ENCODE data around the gene MIPOL1.

The MIPOL1 gene

GRCh38 chr14:37589715-37590427 lies 392.1 kb downstream of the MIPOL1 start:
- no peak for DNase-seq

DNA sequence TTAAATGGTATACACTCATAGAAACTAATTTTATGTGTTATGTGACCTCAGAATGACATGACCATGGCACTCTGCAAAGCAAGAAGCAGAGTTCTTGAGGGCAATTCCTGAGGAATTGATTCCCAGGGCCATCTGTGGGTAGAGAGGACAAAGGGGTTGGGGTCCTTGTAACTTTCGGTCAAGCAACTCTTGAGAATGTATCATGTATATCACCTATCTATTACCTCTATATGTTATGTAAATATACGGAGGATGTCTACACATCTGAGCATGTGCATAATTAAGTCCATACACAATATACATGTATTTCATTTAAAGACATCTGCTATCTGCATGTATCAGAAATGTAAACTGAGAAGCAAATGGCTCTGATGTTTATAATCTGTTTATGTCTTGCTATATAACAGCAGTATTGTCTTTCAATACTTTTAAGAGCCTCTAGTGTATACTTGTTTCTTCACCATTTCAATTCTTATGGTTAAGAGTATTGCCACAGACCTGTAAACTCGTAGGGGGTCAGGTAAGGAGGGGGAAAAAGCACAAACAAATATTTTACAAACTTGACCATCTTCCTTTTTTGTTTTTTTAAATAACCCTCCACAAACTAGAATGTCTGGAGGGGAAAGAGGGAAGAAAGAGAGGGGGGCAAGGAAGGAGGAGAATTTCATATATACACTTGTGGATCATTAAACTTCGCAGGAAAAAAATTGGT lies 392.8 kb downstream of the MIPOL1 start:
- DNase-seq: no peak

GRCh38 chr14:37591311-37591940 lies 393.7 kb downstream of the MIPOL1 start:
- DNase-seq: no peak

DNA sequence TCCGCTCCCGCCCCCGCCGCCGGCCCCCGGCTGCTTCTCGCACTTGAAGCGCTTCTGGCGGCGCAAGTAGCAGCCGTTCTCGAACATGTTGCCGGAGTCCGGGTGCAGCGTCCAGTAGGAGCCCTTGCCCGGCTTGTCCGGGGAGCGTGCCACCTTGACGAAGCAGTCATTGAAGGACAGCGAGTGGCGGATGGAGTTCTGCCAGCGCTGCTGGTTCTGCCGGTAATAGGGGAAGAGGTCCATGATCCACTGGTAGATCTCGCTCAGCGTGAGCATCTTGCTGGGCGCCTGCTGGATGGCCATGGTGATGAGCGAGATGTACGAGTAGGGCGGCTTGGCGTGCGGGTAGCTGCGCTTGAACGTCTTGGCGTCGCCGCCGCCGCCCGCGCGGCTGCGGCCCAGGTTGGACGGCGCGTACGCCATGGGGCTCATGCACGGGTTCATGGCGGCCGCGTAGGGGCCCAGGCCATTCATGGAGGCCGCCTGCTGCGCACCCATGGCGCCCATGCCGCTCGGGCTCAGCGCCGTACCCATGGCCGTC lies 394.3 kb downstream of the MIPOL1 start:
- DNase-seq: no peak

DNA sequence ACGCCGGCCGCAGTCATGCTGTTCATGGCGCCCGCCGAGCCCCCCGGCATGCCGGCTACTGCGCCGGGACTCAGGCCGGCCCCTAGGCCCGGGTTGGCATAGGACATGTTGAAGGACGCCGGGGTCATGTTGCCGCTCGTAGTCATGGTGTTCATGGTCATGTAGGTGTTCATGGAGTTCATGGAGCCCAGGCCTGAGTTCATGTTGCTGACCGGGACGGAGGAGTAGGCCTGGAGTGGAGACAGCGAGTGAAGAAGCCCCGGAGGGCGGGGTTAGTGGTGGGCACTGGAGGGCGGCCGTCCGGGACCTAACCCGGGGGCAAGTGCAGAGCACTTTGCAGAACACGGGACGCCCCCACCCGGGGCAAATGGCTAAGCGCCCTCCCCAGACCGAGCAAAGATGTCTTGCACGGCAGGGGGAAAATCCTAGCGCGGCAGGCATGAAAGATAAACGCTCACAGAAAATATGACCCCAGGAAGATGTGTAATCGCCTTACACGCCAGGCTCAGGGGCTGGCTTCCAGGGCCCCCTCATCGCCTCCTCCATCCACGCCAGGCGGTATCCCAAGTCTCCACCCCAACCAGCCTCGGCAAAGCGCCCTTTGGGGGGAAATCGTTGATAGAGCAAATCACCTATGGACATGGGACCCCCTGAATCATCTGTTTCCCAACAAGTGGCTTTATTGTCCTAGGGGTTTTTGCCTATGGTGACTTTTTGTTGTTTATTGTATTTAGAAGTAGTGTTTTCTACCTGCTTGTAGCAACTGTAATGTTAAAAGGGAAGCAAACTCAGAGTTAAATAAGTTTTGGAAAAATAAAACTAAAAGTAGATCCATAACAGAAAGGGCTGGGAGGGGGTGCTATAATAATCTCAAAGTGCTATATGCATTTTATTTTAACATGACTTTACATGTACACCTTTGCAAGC lies 395.0 kb downstream of the MIPOL1 start:
- no peak for DNase-seq

GRCh38 chr14:37593511-37594237 lies 395.9 kb downstream of the MIPOL1 start:
- DNase-seq: no peak

DNA sequence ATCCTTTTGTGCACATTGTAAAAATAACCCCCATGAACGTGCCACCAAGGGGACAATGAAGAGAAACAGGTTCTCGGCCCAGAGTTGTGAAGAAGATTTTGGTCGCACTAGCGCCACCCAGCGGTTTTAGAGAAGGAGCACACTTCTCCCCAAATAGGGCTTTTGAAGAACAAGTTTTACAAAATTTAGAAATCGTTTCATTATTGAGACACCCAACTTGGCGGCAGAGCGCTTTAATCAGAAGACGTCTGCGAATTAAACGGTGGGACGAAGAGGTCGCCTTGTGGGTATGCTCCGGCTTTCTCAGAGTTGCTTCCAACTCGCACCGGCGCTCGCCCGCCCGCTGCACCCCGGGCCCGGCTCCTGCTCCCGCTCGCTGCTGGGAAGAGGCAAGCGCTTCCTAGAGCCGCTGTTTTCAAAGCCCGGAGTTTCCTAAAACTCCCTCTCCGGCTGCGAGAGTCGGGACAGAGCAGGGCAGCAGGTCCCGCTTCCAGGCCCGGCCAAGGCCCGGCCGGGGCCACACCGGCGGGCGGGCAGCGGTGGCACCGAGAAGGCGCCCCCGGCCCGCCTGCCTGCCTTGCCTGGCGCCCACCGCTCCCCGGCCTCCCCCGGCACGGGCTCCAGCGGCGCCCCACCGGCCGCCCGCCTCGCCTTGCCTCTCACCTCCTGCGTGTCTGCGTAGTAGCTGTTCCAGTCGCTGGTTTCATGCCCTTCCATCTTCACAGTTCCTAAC lies 396.7 kb downstream of the MIPOL1 start:
- DNase-seq: no peak

DNA sequence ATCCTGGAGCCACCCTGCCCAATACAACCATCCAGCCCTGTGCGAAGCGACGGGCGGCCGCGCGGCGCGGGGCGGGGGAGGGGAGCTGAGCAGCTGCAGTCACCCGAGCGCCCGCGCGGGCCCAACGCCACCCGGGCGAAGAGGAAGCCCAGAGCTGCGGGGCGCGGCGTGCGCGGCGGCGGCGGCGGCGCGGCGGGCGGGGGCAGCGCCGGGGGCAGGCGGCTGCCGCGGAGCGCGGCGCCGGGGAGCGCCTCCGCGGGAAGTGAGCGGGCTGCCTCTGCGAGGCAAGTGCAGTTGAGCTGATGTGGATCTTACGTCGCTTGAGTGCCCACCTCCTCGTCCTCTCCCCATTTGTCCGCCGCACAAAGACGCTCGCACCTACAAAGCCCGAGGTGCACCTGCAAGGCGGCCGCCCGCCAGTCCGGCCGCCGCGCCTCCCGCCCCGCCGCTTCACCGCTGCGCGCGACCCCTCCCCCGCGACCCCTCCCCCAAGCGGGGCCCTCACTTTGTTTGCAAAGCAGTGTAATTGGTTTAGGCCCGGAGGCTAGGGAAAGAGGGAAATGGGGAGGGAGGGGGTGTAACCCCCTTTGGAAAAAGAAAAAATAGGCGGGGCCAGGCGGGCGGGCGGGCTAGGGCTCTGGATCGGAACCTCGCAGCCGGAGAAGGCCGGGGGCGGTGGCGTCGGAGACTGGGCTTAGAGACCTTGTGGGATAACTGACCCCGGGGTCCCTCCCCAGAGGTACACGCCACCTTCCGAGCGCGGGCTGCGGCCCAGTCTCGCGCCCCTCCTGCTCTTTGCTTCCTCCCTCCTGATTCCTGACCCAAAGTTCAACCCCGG lies 397.5 kb downstream of the MIPOL1 start, which contains the start of the genes FOXA1 and TTC6:
TSS of gene FOXA1 (minus strand) at position 279 of the 838 bp plus-strand sequence. CDS start at position 2, 277 bp downstream.
TSS of gene TTC6 (plus strand) at position 659 of the 838 bp plus-strand sequence. CDS start 26,436 bp downstream, outside the sequence.
- no peak for DNase-seq

DNA sequence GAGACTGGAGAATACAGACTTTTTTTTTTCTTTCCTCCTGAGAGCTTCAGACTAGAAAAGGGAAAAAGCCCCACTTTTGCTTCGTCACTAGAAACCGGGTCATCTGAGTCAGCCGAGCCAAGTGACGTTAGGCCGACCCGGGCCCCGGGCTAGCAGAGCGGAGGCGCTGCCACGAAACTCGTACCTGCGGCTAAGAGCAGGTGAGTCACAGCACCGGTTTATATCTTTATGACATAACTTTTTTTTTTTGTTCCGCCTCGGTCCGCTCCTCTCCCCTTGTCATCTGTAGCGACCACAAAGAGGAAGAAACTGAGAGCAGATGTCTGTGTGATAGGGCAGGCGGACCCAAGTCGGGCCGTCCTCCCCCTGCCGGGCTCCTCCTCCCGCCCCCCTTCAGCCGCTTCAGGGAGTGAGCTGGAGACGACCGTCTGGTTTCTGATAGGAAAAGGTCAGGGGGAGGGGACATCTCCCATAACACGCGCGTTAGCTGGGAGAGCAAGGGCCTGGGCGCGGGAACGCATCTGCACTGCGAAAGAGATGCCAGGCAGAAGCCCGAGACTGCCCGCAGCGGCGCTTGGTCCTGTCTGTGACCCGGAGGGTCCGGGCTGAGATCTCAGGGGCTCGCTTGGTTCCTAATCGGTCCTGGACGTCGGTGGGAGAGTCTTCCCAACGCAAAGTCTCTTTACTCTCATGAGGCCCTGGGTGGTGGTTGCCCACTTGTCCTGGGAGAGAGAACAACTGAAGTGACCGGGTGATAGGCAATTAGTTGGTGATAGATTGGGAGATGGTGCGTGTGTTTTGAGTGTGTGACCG lies 398.3 kb downstream of the MIPOL1 start:
- peak; percentile 81 for DNase-seq

GRCh38 chr14:37596790-37597472 lies 399.2 kb downstream of the MIPOL1 start:
- no peak for DNase-seq

- no peak for DNase-seq
Measured at GRCh38 chr14:37597538-37597913, 399.8 kb downstream of the MIPOL1 start.

GRCh38 chr14:37597914-37598746 lies 400.4 kb downstream of the MIPOL1 start:
- DNase-seq: no peak

DNA sequence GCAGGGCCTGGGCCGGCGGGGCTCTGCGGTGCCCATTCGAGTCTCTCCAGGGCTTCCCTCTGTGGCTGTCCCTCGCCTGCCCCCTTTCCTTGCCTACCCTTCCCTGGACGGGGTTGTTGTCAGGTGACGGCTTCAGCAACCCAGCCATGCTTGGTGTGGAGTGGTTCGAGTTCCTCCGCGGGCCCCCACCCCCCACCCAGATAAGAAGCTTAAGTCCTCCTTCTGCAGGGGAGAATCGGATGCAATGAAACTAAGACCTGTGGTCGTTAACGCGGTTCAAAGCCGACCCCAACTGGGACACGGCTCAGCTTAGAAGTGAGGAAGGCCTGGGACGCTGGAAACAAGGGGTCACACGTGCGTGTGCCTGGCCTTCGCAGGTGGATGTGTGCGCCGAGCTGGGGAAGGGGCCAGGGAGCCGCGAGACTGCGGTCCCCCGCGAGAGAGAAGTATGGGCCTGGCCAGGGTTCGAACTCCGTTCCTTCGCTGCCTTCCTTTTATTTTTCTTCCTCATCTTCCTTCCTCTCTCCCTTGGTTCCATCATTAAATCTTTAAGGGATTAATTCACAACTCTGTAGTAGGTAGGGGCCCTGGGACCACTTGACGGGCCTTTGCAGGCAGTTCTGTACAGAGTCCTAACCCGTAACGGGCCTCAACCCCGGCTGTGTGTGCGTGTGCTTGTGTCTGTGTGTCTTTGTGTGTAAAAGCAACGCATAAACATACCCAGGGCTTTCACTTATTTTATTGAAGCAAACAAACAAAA lies 401.2 kb downstream of the MIPOL1 start:
- DNase-seq: no peak

- no peak for DNase-seq
Measured at GRCh38 chr14:37599507-37600368, 402.0 kb downstream of the MIPOL1 start.

GRCh38 chr14:37600880-37601741 lies 403.4 kb downstream of the MIPOL1 start:
- no peak for DNase-seq
